Chondrocyte (in vitro differentiated cells): Measurements from ENCODE around the gene MAPK7. TPM values are rescaled to one million over a fixed set of nuclear protein-coding genes. Genes with fewer than 3 reads are reported as not detected.

Source experiments
- DNase-seq: peaks from one replicate; pipeline ENCODE4 v3.0.0; 2021; ENCODE audit warnings: mixed read lengths, low spot score
- H3K27ac Mint-ChIP-seq: one replicate; pipeline ENCODE4 v1.8.0; 2021; ENCODE audit warnings: mild to moderate bottlenecking, moderate library complexity, mixed read lengths; ENCODE audit not compliant: unreplicated experiment
- H3K27me3 Mint-ChIP-seq: 2 replicates; pipeline ENCODE4 v1.8.0; 2021; ENCODE audit warnings: low read depth, mixed read lengths
- H3K36me3 Mint-ChIP-seq: 2 replicates; pipeline ENCODE4 v1.8.0; 2021; ENCODE audit warnings: low read depth, mixed read lengths
- H3K4me1 Mint-ChIP-seq: 2 replicates; pipeline ENCODE4 v1.8.0; 2021; ENCODE audit warnings: low read depth, mild to moderate bottlenecking, mixed read lengths
- H3K4me3 Mint-ChIP-seq: one replicate; pipeline ENCODE4 v1.8.0; 2021; ENCODE audit warnings: mild to moderate bottlenecking, moderate library complexity, mixed read lengths; ENCODE audit not compliant: unreplicated experiment
- H3K9me3 Mint-ChIP-seq: 2 replicates; pipeline ENCODE4 v1.8.0; 2021; ENCODE audit warnings: low read depth, mixed read lengths
- CTCF ChIP-seq: fragments of 200-600 bp; sonication (generic); IDR thresholded peaks from 2 replicates; pipeline ENCODE4 v1.5.0; 2021; ENCODE audit warnings: antibody characterized with exemption, mild to moderate bottlenecking, moderate library complexity
- total RNA-seq: library from RNA; stranded (reverse); gene quantifications from 3 replicates; pipeline ENCODE4 v1.2.1, GENCODE V29; 2021

Gene MAPK7
- total RNA-seq, 1 donor from 2014 or later = 52.3 TPM

- no peak for TF ChIP-seq CTCF
- H3K4me3 Mint-ChIP-seq = no peak overlapping the region
- no peak for DNase-seq
- H3K27ac Mint-ChIP-seq = no peak overlapping the region
- H3K9me3 Mint-ChIP-seq = no peaks in the 10 kb centered on the region
- peaks cover 17% of the 10 kb centered on the region for H3K4me1 Mint-ChIP-seq
- no peaks in the 10 kb centered on the region for H3K27me3 Mint-ChIP-seq
- H3K36me3 Mint-ChIP-seq = no peaks in the 10 kb centered on the region
Measured at GRCh38 chr17:19409509-19409908, 31.2 kb downstream of the MAPK7 start.

- no peak for TF ChIP-seq CTCF
- H3K36me3 Mint-ChIP-seq = no peaks in the 10 kb centered on the region
- H3K27me3 Mint-ChIP-seq = no peaks in the 10 kb centered on the region
- H3K4me1 Mint-ChIP-seq = peaks cover 17% of the 10 kb centered on the region
- H3K4me3 Mint-ChIP-seq = no peak overlapping the region
- no peak for DNase-seq
- no peaks in the 10 kb centered on the region for H3K9me3 Mint-ChIP-seq
- no peak overlapping the region for H3K27ac Mint-ChIP-seq
Measured at GRCh38 chr17:19410091-19410490, 31.8 kb downstream of the MAPK7 start.

- Mint-ChIP-seq H3K27me3 (no peaks in the 10 kb centered on the region), H3K9me3 (no peaks in the 10 kb centered on the region), H3K36me3 (no peaks in the 10 kb centered on the region), H3K4me1 (peaks cover 17% of the 10 kb centered on the region), H3K27ac (no peak within 1 kb of the TSS), H3K4me3 (no peak within 1 kb of the TSS)
- DNase-seq = no peak
- no peak for TF ChIP-seq CTCF
Measured at GRCh38 chr17:19410875-19411620, 32.8 kb downstream of the MAPK7 start, which contains the start of gene RNF112. RNF112 (plus strand) TSS chr17:19411232; CDS start chr17:19411409, 177 bp downstream.

GRCh38 chr17:19411631-19412030 is 33.3 kb downstream of the MAPK7 start:
- no peak for TF ChIP-seq CTCF
- Mint-ChIP-seq H3K36me3 (no peaks in the 10 kb centered on the region), H3K4me1 (peaks cover 17% of the 10 kb centered on the region), H3K4me3 (no peak overlapping the region), H3K9me3 (no peaks in the 10 kb centered on the region), H3K27ac (no peak overlapping the region), H3K27me3 (no peaks in the 10 kb centered on the region)
- no peak for DNase-seq

- Mint-ChIP-seq H3K27me3 (no peaks in the 10 kb centered on the region), H3K4me1 (peaks cover 17% of the 10 kb centered on the region), H3K36me3 (no peaks in the 10 kb centered on the region), H3K27ac (no peak overlapping the region), H3K4me3 (no peak overlapping the region), H3K9me3 (no peaks in the 10 kb centered on the region)
- no peak for DNase-seq
- TF ChIP-seq CTCF = no peak
Measured at GRCh38 chr17:19412510-19412909, 34.2 kb downstream of the MAPK7 start.
